GM12878 (cell line): ENCODE data around the gene ELAVL4. TPM values are rescaled to one million over a fixed set of nuclear protein-coding genes. Genes with fewer than 3 reads are reported as not detected.

Experiments used
- ATAC-seq: fragments of 200-7000 bp; cut with Tn5 transposase; 3 replicates; pipeline ENCODE4 v1.9.1; 2020; ENCODE audit warnings: mild to moderate bottlenecking, moderate library complexity
- BruUV-seq: library from RNA; stranded (reverse); fragments of 400-500 nt; replicated peaks from 2 replicates; lab custom pipeline; 2021; lab: Mats Ljungman, UMichigan
- CTCF ChIA-PET: fragments of 300-600 bp; sonication (Branson Sonifier 250); formaldehyde crosslinking; extraction: SDS; loops from one replicate; lab custom pipeline; 2021; ENCODE audit warnings: inconsistent platforms; lab: Yijun Ruan, JAX
- POLR2A ChIA-PET: fragments of 350-600 bp; formaldehyde crosslinking; extraction: SDS; loops from one replicate; lab custom pipeline; 2021; ENCODE audit warnings: inconsistent platforms; lab: Charles Lee
- RAD21 ChIA-PET: fragments of 300-600 bp; sonication (Branson Sonifier 250); formaldehyde crosslinking; loops from one replicate; lab custom pipeline; 2023; ENCODE audit warnings: antibody characterized with exemption; ENCODE audit not compliant: unreplicated experiment; lab: Charles Lee
- SMC1A ChIA-PET: fragments of 300-600 bp; sonication (Branson Sonifier 250); formaldehyde crosslinking; loops from one replicate; lab custom pipeline; 2023; ENCODE audit not compliant: unreplicated experiment, uncharacterized antibody; lab: Charles Lee
- DNase-seq: peaks from one replicate; pipeline ENCODE4 v3.0.0-alpha.2; 2011; ENCODE audit warnings: low read depth, low spot score
- FAIRE-seq: peaks from 3 replicates; lab custom pipeline; 2011; peaks lifted over from hg19 to GRCh38; lab: Jason Lieb, UNC
- H2AFZ ChIP-seq: 2 replicates; pipeline ENCODE4 v1.6.0; 2011; ENCODE audit warnings: low read depth, low read length, control low read depth; ENCODE audit not compliant: control insufficient read depth
- H3K27ac ChIP-seq: 2 replicates; pipeline ENCODE4 v1.5.1; 2011; ENCODE audit warnings: control low read depth; ENCODE audit not compliant: control insufficient read depth, insufficient read depth
- H3K27me3 ChIP-seq, 2 experiments: replicated peaks in 1 of 2; 2 replicates each; pipeline versions ENCODE4 v1.6.0 to v1.6.1; 2011; ENCODE audit warnings: low read length in 1 of 2; ENCODE audit not compliant: control insufficient read depth in 2 of 2, insufficient read depth in 2 of 2
- H3K36me3 ChIP-seq, 2 experiments: 2 replicates each; pipeline ENCODE4 v1.5.1; 2011; ENCODE audit warnings: low read length in 1 of 2; ENCODE audit not compliant: control insufficient read depth in 2 of 2, insufficient read depth in 2 of 2
- H3K4me1 ChIP-seq: 2 replicates; pipeline ENCODE4 v1.6.1; 2011; ENCODE audit warnings: mild to moderate bottlenecking, low read length, moderate library complexity, mixed read lengths; ENCODE audit not compliant: control insufficient read depth, insufficient read depth
- H3K4me2 ChIP-seq: 2 replicates; pipeline ENCODE4 v1.6.0; 2011; ENCODE audit warnings: control low read depth; ENCODE audit not compliant: control insufficient read depth, insufficient read depth
- H3K4me3 ChIP-seq: fragments of 200-600 bp; sonication (generic); 2 replicates; pipeline ENCODE4 v1.5.1; 2016
- H3K79me2 ChIP-seq: 2 replicates; pipeline ENCODE4 v1.6.0; 2011; ENCODE audit warnings: low read length; ENCODE audit not compliant: control insufficient read depth, insufficient read depth
- H3K9ac ChIP-seq: 2 replicates; pipeline ENCODE4 v1.8.0; 2011; ENCODE audit warnings: low read length, control low read depth, mixed read lengths; ENCODE audit not compliant: control insufficient read depth, insufficient read depth
- H3K9me3 ChIP-seq: replicated peaks from 3 replicates; pipeline ENCODE4 v1.5.1; 2011; ENCODE audit warnings: mild to moderate bottlenecking, low read length; ENCODE audit not compliant: control insufficient read depth, insufficient read depth
- H4K20me1 ChIP-seq: 2 replicates; pipeline ENCODE4 v1.6.0; 2011; ENCODE audit not compliant: control insufficient read depth, insufficient read depth
- BACH1 ChIP-seq: fragments of 450-650 bp; IDR thresholded peaks from 2 replicates; pipeline ENCODE4 v1.6.1; 2017; ENCODE audit warnings: mild to moderate bottlenecking, borderline replicate concordance
- BCL3 ChIP-seq: IDR thresholded peaks from 2 replicates; pipeline ENCODE4 v1.6.1; 2011; ENCODE audit warnings: borderline replicate concordance, low read depth, mild to moderate bottlenecking, moderate library complexity, low read length; ENCODE audit not compliant: insufficient read depth, poor library complexity, severe bottlenecking
- FOXM1 ChIP-seq: IDR thresholded peaks from 2 replicates; pipeline ENCODE4 v1.6.1; 2012; ENCODE audit warnings: low read depth, mild to moderate bottlenecking, inconsistent platforms, low read length, moderate library complexity
- HSF1 ChIP-seq: fragments of 150-350 bp; IDR thresholded peaks from 2 replicates; pipeline ENCODE4 v1.6.1; 2014; ENCODE audit warnings: mild to moderate bottlenecking, low read depth, low read length
- JUNB ChIP-seq: IDR thresholded peaks from 2 replicates; pipeline ENCODE4 v1.6.1; 2016; ENCODE audit warnings: antibody characterized with exemption, mild to moderate bottlenecking
- MYB ChIP-seq: fragments of 150-350 bp; IDR thresholded peaks from 2 replicates; pipeline ENCODE4 v1.6.1; 2014; ENCODE audit warnings: mild to moderate bottlenecking, low read depth, low read length, borderline replicate concordance
- RBBP5 ChIP-seq: fragments of 200-600 bp; sonication (generic); conservative IDR thresholded peaks from 2 replicates; pipeline ENCODE4 v1.6.1; 2016
- RCOR1 ChIP-seq: conservative IDR thresholded peaks from 2 replicates; pipeline ENCODE4 v1.6.1; 2012; ENCODE audit warnings: low read depth, low read length, improper control_type of control experiment
- SMARCA5 ChIP-seq: fragments of 450-650 bp; IDR thresholded peaks from 2 replicates; pipeline ENCODE4 v1.6.1; 2017; ENCODE audit warnings: mild to moderate bottlenecking
- ZBED1 ChIP-seq: IDR thresholded peaks from 2 replicates; pipeline ENCODE4 v1.6.1; 2016; ENCODE audit warnings: borderline replicate concordance
- ZZZ3 ChIP-seq: IDR thresholded peaks from 2 replicates; pipeline ENCODE4 v1.6.1; 2011; ENCODE audit warnings: low read depth; ENCODE audit not compliant: control insufficient read depth, insufficient read length
- WGBS: methylation state at CpG from one replicate; pipeline ENCODE4 v1.1.6; 2016; ENCODE audit warnings: low lambda C conversion rate; ENCODE audit not compliant: insufficient replicate concordance, insufficient coverage; ENCODE audit errors: missing lambda C conversion rate; 5-methylcytosine and 5-hydroxymethylcytosine counted together
- in situ Hi-C: fragments of 300-500 bp; cut with MboI; formaldehyde crosslinking; loops from 9 replicates; pipeline ENCODE4 v1.14.3; 2018; ENCODE audit warnings: mixed read lengths
- intact Hi-C: fragments of 100-400 bp; cut with micrococcal nuclease; formaldehyde crosslinking; loops from one replicate; pipeline ENCODE4 v1.14.2; 2022; ENCODE audit not compliant: unreplicated experiment
- polyA plus RNA-seq, 11 experiments: library from polyadenylated mRNA; depleted of rRNA in 4 of 11; unstranded in 6 of 11; stranded (reverse) in 5 of 11; fragments of >200 nt; fragmentation: Nextera tagmentation in 4 of 11; fragmentation: Illumina TruSeq in 1 of 11; extraction: Ambion mirVana in 4 of 11; extraction: Trizol in 1 of 11; gene quantifications; 1 replicate in 1 of 11; 2 replicates in 10 of 11; pipeline versions ENCODE4 v1.2.1 to v1.2.3, GENCODE V29; 2011 to 2016; ENCODE audit warnings: inconsistent platforms in 2 of 11, missing spikeins in 2 of 11, low read depth in 1 of 11
- total RNA-seq, 4 experiments: library from RNA; depleted of rRNA in 3 of 4; stranded (reverse); fragments of >200 nt in 3 of 4; fragmentation: Illumina TruSeq in 1 of 4; extraction: Trizol in 1 of 4; gene quantifications; 2 replicates each; pipeline versions ENCODE4 v1.2.1 to v1.2.3, GENCODE V29; 2013 to 2021

The ELAVL4 gene
- total and polyA plus RNA-seq, 10 of the 15 experiments (the other 5 are each of a cell fraction or from before 2014, with no cell fraction given), result 0.10 to 0.53 (median 0.17) TPM; not detected in 6

GRCh38 chr1:50123071-50123470 is 14.4 kb downstream of the ELAVL4 start (continued):
- no peak for TF ChIP-seq BCL3
- no peak for TF ChIP-seq FOXM1
- no peak for TF ChIP-seq SMARCA5

GRCh38 chr1:50126927-50127715 is 18.4 kb downstream of the ELAVL4 start:
- intact Hi-C loops, result no loop called here
- TF ChIP-seq JUNB, result no peak
- no peak for TF ChIP-seq BACH1
- no peak for TF ChIP-seq RCOR1
- TF ChIP-seq RBBP5, result no peak
- TF ChIP-seq MYB, result no peak
- TF ChIP-seq ZBED1, result no peak
- TF ChIP-seq ZZZ3, result no peak
- TF ChIP-seq HSF1, result no peak
- Histone ChIP-seq H3K9me3 (no peaks in the 10 kb centered on the region), H3K79me2 (no peaks in the 10 kb centered on the region), H3K36me3 (no peaks in the 10 kb centered on the region), H3K4me2 (no peak overlapping the region), H3K27ac (no peak overlapping the region), H3K27me3 (no peaks in the 10 kb centered on the region; a peak in 1 of 4 replicates), H3K4me3 (no peak overlapping the region), H3K9ac (no peak overlapping the region), H2AFZ (no peak overlapping the region), H4K20me1 (no peaks in the 10 kb centered on the region), H3K4me1 (no peaks in the 10 kb centered on the region)
- ATAC-seq (no peak), DNase-seq (no peak), FAIRE-seq (no peak)
- ChIA-PET CTCF (no interaction called here), SMC1A (no interaction called here), RAD21 (no interaction called here), POLR2A (no interaction called here)
- WGBS, result 14% methylated on average over 5 of the region's 5 CpGs
- no TSS peak for BruUV-seq
- in situ Hi-C loops, result no loop called here
